Mucosa of descending colon (tissue), 3 donors: ENCODE measurements around the gene OMD. TPM values are rescaled to one million over a fixed set of nuclear protein-coding genes. Genes with fewer than 3 reads are reported as not detected.
A peak's percentile ranks its signal among the peaks of the same experiment; 100 is the strongest.

Experiments used
- ATAC-seq: fragments of 200-7000 bp; cut with Tn5 transposase; one replicate; pipeline ENCODE4 v1.9.1; 2020; ENCODE audit warnings: mild to moderate bottlenecking, moderate library complexity
- DNase-seq, 3 donors: peaks; one replicate each; pipeline ENCODE4 v3.0.0-alpha.2; 2020
- H3K36me3 ChIP-seq: fragments of 200-600 bp; one replicate; pipeline ENCODE4 v1.8.0; 2021; ENCODE audit warnings: low read depth, mild to moderate bottlenecking
- H3K4me1 ChIP-seq: fragments of 200-600 bp; one replicate; pipeline ENCODE4 v1.8.0; 2021; ENCODE audit warnings: low read depth, mild to moderate bottlenecking
- H3K4me3 ChIP-seq: fragments of 200-600 bp; one replicate; pipeline ENCODE4 v1.8.0; 2021; ENCODE audit warnings: mild to moderate bottlenecking
- H3K9me3 ChIP-seq: fragments of 200-600 bp; one replicate; pipeline ENCODE4 v1.8.0; 2021; ENCODE audit warnings: mild to moderate bottlenecking
- CTCF ChIP-seq: fragments of 200-600 bp; IDR thresholded peaks from one replicate; pipeline ENCODE4 v1.8.0; 2022; ENCODE audit warnings: antibody characterized with exemption, mild to moderate bottlenecking
- intact Hi-C, 2 donors: fragments of 100-400 bp; cut with DNase I in 1 of 2; cut with micrococcal nuclease in 1 of 2; formaldehyde crosslinking; loops; one replicate each; pipeline versions ENCODE4 v1.11.0 to v1.11.1; 2022; cut with DNase I, micrococcal nuclease
- total RNA-seq, 3 donors: library from RNA; stranded (reverse); fragmentation: NEBNext Ultra II Directional in 2 of 3; extraction: Animal tissue kit (Norgen Biotek cat#: 25700) in 2 of 3; gene quantifications; one replicate each; pipeline versions ENCODE4 v1.2.1 to v1.2.4, GENCODE V29; 2021 to 2023
- donor health status: DM: no; HTN: no; CAD: no; lungs with moderate emphysema.
- donor health status: DM: no; HTN: no; CAD: no.
- donor health status: DM: no; HTN: yes; CAD: no.

OMD gene
- total RNA-seq, 3 donors from 2014 or later = 0.87 to 5.1 (median 1.8) TPM

GRCh38 chr9:92408747-92409478 is 15.4 kb downstream of the OMD start:
- DNase-seq (no peak), ATAC-seq (no peak)
- H3K36me3 ChIP-seq = no peaks in the 10 kb centered on the region
- no peaks in the 10 kb centered on the region for H3K9me3 ChIP-seq
- TF ChIP-seq CTCF = no peak
- H3K4me3 ChIP-seq = no peak overlapping the region
- intact Hi-C loops = no loop called here
- no peaks in the 10 kb centered on the region for H3K4me1 ChIP-seq

GRCh38 chr9:92407818-92408217 is 16.5 kb downstream of the OMD start:
- intact Hi-C loops = no loop called here
- H3K4me1 ChIP-seq = no peaks in the 10 kb centered on the region
- H3K9me3 ChIP-seq = no peaks in the 10 kb centered on the region
- DNase-seq (no peak), ATAC-seq (no peak)
- H3K4me3 ChIP-seq = no peak overlapping the region
- H3K36me3 ChIP-seq = no peaks in the 10 kb centered on the region
- TF ChIP-seq CTCF = no peak

GRCh38 chr9:92406477-92406876 is 17.8 kb downstream of the OMD start:
- TF ChIP-seq CTCF = no peak
- Histone ChIP-seq H3K4me3 (no peak overlapping the region), H3K9me3 (no peaks in the 10 kb centered on the region), H3K36me3 (no peaks in the 10 kb centered on the region), H3K4me1 (no peaks in the 10 kb centered on the region)
- ATAC-seq = peak; percentile 89
- peak in 1 of 3 donors; percentile 48 for DNase-seq
- intact Hi-C loops = no loop called here

- TF ChIP-seq CTCF = no peak
- ATAC-seq (peak; percentile 51), DNase-seq (no peak)
- H3K9me3 ChIP-seq = no peaks in the 10 kb centered on the region
- intact Hi-C loops = no loop called here
- H3K4me1 ChIP-seq = no peaks in the 10 kb centered on the region
- H3K4me3 ChIP-seq = no peak overlapping the region
- no peaks in the 10 kb centered on the region for H3K36me3 ChIP-seq
Observed at GRCh38 chr9:92405818-92406217, 18.5 kb downstream of the OMD start.

- intact Hi-C loops = no loop called here
- Histone ChIP-seq H3K4me3 (no peak within 1 kb of the TSS), H3K9me3 (no peaks in the 10 kb centered on the region), H3K36me3 (no peaks in the 10 kb centered on the region), H3K4me1 (no peaks in the 10 kb centered on the region)
- DNase-seq = no peak
- ATAC-seq = no peak
- TF ChIP-seq CTCF = no peak
Observed at GRCh38 chr9:92404042-92404836, 20.0 kb downstream of the OMD start, which contains the start of gene OGN. TSS of gene OGN (minus strand) at chr9:92404578. CDS start at chr9:92403407, 1,171 bp downstream.
